Measurements from ENCODE around the gene SPTLC3.

DNA sequence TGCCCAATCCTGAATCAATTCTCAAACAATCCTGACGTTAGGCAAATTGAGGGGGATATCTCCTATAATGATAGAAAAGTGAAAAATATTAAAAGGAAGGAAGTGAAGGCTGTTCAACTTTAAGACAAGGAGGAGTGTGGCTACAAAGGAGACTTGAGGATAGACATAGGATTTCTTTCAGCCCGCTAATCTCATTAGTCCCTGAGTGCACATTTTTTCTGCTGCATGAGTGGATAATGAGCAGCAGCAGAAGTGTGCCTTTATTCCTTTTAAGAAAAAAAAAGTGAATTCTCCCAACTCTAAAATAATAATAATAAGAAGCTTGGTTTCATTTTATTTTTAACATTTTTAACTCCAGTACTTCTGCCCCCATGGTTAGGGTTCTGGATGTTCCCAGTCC lies 102.0 kb downstream of the SPTLC3 start:
- TF ChIP-seq POLR2AphosphoS5 (IDR thresholded peaks at IDR 0.05; ENCODE audit: low read depth, low read length) (no peak), SIN3A (IDR thresholded peaks at IDR 0.05; ENCODE audit: borderline replicate concordance, insufficient read depth, low read length) (no peak), TAF1 (IDR thresholded peaks at IDR 0.05; ENCODE audit: borderline replicate concordance, insufficient read depth, low read length) (no peak)
- TF ChIP-seq, protein P1, sequence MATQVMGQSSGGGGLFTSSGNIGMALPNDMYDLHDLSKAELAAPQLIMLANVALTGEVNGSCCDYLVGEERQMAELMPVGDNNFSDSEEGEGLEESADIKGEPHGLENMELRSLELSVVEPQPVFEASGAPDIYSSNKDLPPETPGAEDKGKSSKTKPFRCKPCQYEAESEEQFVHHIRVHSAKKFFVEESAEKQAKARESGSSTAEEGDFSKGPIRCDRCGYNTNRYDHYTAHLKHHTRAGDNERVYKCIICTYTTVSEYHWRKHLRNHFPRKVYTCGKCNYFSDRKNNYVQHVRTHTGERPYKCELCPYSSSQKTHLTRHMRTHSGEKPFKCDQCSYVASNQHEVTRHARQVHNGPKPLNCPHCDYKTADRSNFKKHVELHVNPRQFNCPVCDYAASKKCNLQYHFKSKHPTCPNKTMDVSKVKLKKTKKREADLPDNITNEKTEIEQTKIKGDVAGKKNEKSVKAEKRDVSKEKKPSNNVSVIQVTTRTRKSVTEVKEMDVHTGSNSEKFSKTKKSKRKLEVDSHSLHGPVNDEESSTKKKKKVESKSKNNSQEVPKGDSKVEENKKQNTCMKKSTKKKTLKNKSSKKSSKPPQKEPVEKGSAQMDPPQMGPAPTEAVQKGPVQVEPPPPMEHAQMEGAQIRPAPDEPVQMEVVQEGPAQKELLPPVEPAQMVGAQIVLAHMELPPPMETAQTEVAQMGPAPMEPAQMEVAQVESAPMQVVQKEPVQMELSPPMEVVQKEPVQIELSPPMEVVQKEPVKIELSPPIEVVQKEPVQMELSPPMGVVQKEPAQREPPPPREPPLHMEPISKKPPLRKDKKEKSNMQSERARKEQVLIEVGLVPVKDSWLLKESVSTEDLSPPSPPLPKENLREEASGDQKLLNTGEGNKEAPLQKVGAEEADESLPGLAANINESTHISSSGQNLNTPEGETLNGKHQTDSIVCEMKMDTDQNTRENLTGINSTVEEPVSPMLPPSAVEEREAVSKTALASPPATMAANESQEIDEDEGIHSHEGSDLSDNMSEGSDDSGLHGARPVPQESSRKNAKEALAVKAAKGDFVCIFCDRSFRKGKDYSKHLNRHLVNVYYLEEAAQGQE (IDR thresholded peaks at IDR 0.05; ENCODE audit: insufficient read depth in 1 of 2, low read depth in 2 of 2, low read length in 2 of 2) = no peak

Measured in PFSK-1 (cell line).